ENCODE measurements around the gene DHRS1.

- TF ChIP-seq REST (IDR thresholded peaks at IDR 0.05; ENCODE audit: insufficient read depth in 1 of 2, low read depth in 2 of 2, low read length in 2 of 2), result no peak
- TF ChIP-seq POLR2AphosphoS5 (IDR thresholded peaks at IDR 0.05; ENCODE audit: low read depth, low read length), result no peak
- TF ChIP-seq TAF1 (IDR thresholded peaks at IDR 0.05; ENCODE audit: borderline replicate concordance, insufficient read depth, low read length), result no peak
- TF ChIP-seq SIN3A (IDR thresholded peaks at IDR 0.05; ENCODE audit: borderline replicate concordance, insufficient read depth, low read length), result no peak
- no peak for TF ChIP-seq FOXP2 (optimal IDR thresholded peaks at IDR 0.05; ENCODE audit: borderline replicate concordance, extremely low read depth, extremely low read length, insufficient read depth)
Measured at GRCh38 chr14:24308342-24309124, 9.0 kb upstream of the DHRS1 start.

Data from PFSK-1 (cell line).